Activated T-helper 9 cell treated with anti-CD3 and anti-CD28 coated beads, Interleukin-2, amount 50 U/mL, for 16 hours (primary cell): ENCODE measurements around the gene OR2AP1.
"Not testable (repeated sequence)": the region's sequence is repeated elsewhere in the genome, so short reads cannot be mapped to it uniquely, and the experiment has no call there.

Experiments used
- DNase-seq: peaks from one replicate; pipeline ENCODE4 v3.0.0-alpha.2; 2020; ENCODE audit warnings: low read depth

Gene OR2AP1

GRCh38 chr12:55572168-55572567 lies at the start of gene OR2AP1:
OR2AP1 (plus strand) TSS chr12:55572468; CDS start chr12:55574415, 1,947 bp downstream.
- no peak for DNase-seq

GRCh38 chr12:55548235-55548634 lies 24.0 kb upstream of the OR2AP1 start:
- DNase-seq, result not testable (repeated sequence)

- DNase-seq, result no peak
Measured at GRCh38 chr12:55548756-55549155, 23.5 kb upstream of the OR2AP1 start.

GRCh38 chr12:55549302-55549701 lies 23.0 kb upstream of the OR2AP1 start, which contains the start of gene OR6C4:
OR6C4 (plus strand) TSS chr12:55549602; CDS start chr12:55551227, 1,625 bp downstream.
- no peak for DNase-seq

GRCh38 chr12:55554296-55554695 lies 18.0 kb upstream of the OR2AP1 start:
- no peak for DNase-seq

GRCh38 chr12:55570060-55570459 lies 2.2 kb upstream of the OR2AP1 start:
- not testable (repeated sequence) for DNase-seq

GRCh38 chr12:55570689-55571088 lies 1.6 kb upstream of the OR2AP1 start:
- DNase-seq, result not testable (repeated sequence)

GRCh38 chr12:55582066-55582465 lies 9.8 kb downstream of the OR2AP1 start:
- no peak for DNase-seq

GRCh38 chr12:55585817-55586216 lies 13.5 kb downstream of the OR2AP1 start:
- DNase-seq, result no peak

GRCh38 chr12:55590152-55590551 lies 17.9 kb downstream of the OR2AP1 start:
- not testable (repeated sequence) for DNase-seq

GRCh38 chr12:55607821-55608594 lies 35.7 kb downstream of the OR2AP1 start:
- DNase-seq, result no peak

- DNase-seq, result no peak
Measured at GRCh38 chr12:55610598-55610997, 38.3 kb downstream of the OR2AP1 start.

- DNase-seq, result no peak
Measured at GRCh38 chr12:55612646-55613045, 40.4 kb downstream of the OR2AP1 start.

- DNase-seq, result no peak
Measured at GRCh38 chr12:55614764-55615163, 42.5 kb downstream of the OR2AP1 start.

GRCh38 chr12:55619354-55620138 lies 47.3 kb downstream of the OR2AP1 start:
- DNase-seq, result no peak

- DNase-seq, result no peak
Measured at GRCh38 chr12:55624056-55624455, 51.8 kb downstream of the OR2AP1 start.
